GM12892 (cell line): Measurements from ENCODE around the gene CAP2.

Experiments
- POLR2A ChIP-seq: IDR thresholded peaks from 2 replicates; pipeline ENCODE4 v1.6.1; 2011; ENCODE audit warnings: low read depth, low read length, control low read depth
- POLR2AphosphoS5 ChIP-seq: IDR thresholded peaks from 2 replicates; pipeline ENCODE4 v1.6.1; 2011; ENCODE audit warnings: low read depth, low read length, control low read depth
- TAF1 ChIP-seq: IDR thresholded peaks from 2 replicates; pipeline ENCODE4 v1.6.1; 2011; ENCODE audit warnings: low read depth, mild to moderate bottlenecking, control low read depth, low read length, borderline replicate concordance

- TF ChIP-seq POLR2A (no peak), POLR2AphosphoS5 (no peak), TAF1 (no peak)
These were observed 183.7 kb downstream of the CAP2 start for GRCh38 chr6:17577059-17577458.
